Left colon (tissue), 2 donors: ENCODE data around the gene GPR157. TPM values are rescaled to one million over a fixed set of nuclear protein-coding genes. Genes with fewer than 3 reads are reported as not detected.
"Not testable (repeated sequence)": the region's sequence is repeated elsewhere in the genome, so short reads cannot be mapped to it uniquely, and the experiment has no call there.

Source experiments
- ATAC-seq: fragments of 200-7000 bp; cut with Tn5 transposase; one replicate; pipeline ENCODE4 v1.9.1; 2020; ENCODE audit warnings: mild to moderate bottlenecking, moderate library complexity
- DNase-seq, 2 donors: peaks; one replicate each; pipeline ENCODE4 v3.0.0-alpha.2; 2020
- intact Hi-C, 2 donors: fragments of 100-400 bp; cut with DNase I in 1 of 2; cut with micrococcal nuclease in 1 of 2; formaldehyde crosslinking; loops; one replicate each; pipeline versions ENCODE4 v1.11.2 to v1.14.0; 2022; cut with DNase I, micrococcal nuclease
- total RNA-seq, 2 donors: library from RNA; stranded (reverse); fragmentation: NEBNext Ultra II Directional; extraction: Animal tissue kit (Norgen Biotek cat#: 25700); gene quantifications; one replicate each; pipeline ENCODE4 v1.2.1, GENCODE V29; 2021
- donor health status: DM: no; HTN: no; CAD: no.
- donor health status: DM: yes; HTN: yes; CAD: no.

Gene GPR157
- total RNA-seq, 2 donors from 2014 or later = 9.1 to 14.2 TPM

DNA sequence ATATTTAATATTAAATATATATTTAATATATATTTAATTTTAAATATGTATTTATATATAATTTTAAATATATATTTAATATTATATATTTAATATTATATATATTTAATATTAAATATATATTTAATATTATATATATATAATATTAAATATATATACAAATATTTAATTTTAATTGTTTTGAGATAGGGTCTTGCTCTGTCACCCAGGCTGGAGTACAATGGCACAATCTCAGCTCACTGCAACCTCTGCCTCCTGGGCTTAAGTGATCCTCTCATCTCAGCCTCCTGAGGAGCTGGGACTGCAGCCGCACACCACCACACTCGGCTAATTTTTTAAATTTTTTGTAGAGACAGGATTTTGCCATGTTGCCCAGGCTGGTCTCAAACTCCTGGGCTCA lies 5.2 kb downstream of the GPR157 start:
- ATAC-seq, DNase-seq, intact Hi-C loops: not testable (repeated sequence)

DNA sequence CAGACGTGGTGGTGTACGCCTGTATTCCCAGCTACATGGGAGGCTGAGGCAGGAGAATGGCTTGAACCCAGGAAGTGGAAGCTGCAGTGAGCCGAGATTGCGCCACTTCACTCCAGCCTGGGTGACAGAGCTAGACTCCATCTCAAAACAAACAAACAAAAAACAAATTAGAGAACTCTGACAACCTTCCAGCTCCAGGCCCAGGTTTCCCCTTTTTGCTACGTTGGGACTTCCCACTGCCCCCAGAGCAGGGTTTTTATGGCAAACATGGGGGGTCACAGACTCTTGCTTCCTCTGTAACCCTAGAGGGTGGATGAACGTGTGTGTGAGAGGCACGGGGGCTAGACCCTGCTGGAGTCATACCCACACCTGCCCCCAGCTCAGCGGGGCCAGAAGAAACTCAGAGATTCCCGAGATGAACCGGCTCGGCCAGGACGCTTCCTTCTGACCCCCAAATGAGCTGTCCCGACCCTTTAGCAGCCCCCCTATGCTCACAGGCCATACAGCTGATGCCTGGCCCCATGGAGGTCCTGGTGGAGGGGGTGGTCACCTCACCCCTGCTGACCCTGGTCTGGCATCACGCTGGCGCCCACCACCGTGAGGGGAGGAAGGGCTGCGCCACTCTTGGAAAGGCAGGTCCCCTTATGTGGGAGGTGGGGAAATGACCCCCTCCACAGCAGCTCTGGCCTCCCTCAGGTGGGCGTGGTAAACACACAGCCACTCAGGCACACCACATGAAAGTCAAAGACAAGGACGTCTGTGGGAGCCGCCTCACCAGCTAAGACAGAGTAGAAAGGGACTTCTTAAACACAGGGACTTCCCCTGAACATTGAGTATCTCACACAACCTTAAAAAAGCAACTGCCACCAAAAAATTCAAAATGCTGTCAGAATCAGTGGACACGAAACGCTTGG lies 7.1 kb downstream of the GPR157 start:
- DNase-seq = no peak
- ATAC-seq = no peak
- intact Hi-C loops = no loop called here

GRCh38 chr1:9120312-9120958 lies 8.5 kb downstream of the GPR157 start:
- ATAC-seq = no peak
- intact Hi-C loops = no loop called here
- no peak for DNase-seq

DNA sequence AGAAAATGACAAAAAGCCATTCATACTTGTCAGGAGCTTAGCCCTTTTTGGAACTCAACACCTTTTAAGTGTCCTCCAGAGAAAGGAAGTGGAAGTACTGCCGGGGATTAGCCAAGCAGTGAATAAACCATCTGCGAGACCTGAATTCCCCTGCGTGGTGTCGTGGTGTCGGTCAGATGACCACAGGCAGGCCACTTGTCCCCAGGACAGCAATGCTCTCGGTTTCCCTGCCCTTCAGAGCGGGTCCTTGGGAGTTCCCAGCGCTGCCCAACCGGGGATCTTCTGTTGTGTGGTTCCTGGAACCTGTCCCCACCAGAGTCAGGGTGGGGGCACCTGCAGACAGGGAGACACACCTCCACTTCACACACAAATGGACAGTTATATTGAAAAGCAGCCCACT lies 9.2 kb downstream of the GPR157 start:
- no peak for ATAC-seq
- intact Hi-C loops = no loop called here
- no peak for DNase-seq

GRCh38 chr1:9118186-9118585 lies 10.7 kb downstream of the GPR157 start:
- ATAC-seq = no peak
- DNase-seq = no peak
- intact Hi-C loops = no loop called here

- peak; percentile 28 for ATAC-seq
- DNase-seq = no peak
- intact Hi-C loops = no loop called here
Measured at GRCh38 chr1:9115351-9116205, 13.3 kb downstream of the GPR157 start.

DNA sequence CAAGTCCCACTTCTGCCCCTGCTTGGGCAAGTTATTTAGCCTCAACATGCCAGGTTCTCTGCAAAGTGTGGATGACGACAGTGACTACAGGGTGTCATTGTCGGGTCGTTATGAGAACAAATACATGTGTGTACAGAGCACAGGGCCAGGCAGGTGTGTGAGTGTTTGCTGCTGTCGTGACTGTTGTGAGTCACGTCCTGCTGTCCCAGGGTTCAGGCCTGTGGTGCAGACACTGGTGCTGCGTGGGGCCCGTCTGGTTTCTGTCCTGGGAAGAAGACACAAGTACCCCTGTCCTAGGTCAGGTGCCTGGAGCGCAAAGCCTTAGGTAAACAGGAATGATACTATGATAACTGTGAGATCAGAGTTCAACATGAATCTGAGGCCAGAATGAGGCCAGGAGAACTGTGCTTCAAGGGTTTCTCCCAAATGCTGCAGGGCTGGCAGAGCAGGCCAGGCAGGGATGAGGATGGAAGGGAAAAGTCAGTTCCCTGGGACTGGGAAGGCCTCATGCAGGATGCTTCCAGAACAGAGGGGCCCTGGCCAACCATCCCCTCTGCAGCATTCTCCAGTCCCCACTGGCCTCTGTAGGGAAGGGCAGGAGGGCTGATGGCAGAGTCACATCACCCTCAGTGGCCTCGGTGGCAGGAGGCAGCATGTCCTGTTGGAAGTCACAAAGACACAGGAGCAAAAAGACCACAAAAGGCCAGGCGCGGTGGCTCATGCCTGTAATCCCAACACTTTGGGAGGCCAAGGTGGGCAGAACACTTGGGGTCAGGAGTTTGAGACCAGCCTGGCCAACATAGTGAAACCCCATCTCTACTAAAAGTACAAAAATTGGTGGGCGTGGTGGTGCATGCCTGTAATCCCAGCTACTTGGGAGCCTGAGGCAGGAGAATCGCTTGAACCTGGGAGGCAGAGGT lies 15.7 kb downstream of the GPR157 start:
- intact Hi-C loops = loop anchor here in 1 of 2 donors (5.0 kb wide), 1 partner anchor 79 kb away; no protein-coding TSS in a partner anchor
- peak; percentile 55 for ATAC-seq
- DNase-seq = no peak

- intact Hi-C loops = loop anchor here in 1 of 2 donors (5.0 kb wide), 1 partner anchor 80 kb away; no protein-coding TSS in a partner anchor
- ATAC-seq (no peak), DNase-seq (no peak)
Measured at GRCh38 chr1:9111957-9112356, 16.9 kb downstream of the GPR157 start.

DNA sequence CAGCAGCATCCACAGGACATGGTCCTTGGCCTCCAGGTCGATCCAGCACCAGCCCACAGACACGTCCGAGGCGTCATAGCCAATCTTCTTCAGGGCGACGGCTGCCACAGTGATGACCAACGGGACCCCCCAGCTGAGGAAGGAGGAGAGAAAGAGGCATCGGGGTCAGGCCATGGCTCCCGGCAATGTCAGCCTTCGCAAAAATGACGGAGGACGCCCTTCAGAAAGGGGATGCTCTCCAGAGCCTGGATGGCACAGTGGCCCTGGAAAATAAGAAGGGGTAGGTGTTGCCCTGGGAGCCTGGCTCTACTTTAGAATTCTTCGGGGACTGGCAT lies 17.6 kb downstream of the GPR157 start:
- DNase-seq = no peak
- no peak for ATAC-seq
- intact Hi-C loops = loop anchor here in 1 of 2 donors (5.0 kb wide), 1 partner anchor 81 kb away; no protein-coding TSS in a partner anchor

DNA sequence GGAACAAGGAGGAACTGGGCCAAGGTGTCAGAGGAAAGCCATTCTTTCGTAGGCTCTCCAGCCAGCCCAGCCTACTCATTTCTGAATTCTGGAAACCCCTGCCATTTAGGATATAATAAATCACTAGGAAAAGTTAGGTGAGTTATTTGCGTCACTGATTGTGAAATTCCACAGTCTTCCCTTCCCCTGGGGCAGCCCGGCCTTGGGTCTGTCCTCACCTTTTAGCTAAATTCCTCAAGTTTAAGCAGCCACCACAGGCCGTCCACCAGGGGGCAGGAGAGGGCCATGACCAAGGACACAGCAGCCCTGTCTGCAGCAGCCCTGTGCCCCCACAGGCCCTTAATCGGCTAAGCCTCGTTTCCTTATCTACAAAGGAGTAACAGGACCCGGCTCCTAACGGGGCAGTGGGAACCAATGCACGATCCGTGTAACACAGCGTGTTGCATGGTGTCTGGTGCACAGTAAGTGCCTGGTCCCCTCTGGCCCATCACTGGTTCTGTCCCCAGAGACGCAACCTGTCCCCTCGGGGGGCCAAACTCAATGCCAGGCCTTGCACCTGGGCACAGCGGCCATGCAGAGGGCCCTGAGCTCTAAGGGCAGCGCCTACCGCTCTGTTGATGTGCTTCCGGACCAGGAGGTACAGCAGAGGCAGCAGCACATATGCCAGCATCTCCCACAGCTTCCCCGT lies 18.1 kb downstream of the GPR157 start:
- peak; percentile 54 for ATAC-seq

DNA sequence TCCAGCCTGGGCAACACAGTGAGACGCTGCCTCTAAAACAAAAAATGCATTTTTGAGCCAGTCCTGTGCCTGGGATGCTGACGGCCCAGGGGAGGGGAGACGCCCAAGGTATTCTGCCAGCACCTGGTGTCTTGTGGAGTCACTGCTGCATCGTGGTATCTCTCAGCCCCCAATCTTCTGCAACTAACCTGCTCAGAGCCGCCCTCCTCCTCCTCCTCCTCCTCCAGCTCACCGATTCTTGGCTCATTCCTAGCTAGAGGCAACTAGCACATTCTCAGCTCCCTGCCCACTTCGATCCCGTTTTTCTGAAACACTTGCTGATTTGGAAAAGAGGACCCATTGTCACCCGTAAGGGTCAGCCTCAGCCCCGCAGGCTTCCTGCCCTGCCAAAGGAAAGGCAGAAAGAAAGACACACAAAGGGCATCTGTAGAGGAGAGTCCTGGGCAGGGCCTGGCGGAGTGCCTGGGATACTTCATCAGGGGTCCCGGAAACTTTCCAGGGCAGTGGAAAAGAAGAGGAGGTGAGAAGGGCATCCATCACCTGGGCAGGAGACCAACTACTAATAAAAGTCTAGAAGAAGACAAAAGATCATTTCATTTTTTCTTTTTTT lies 20.7 kb downstream of the GPR157 start:
- no peak for DNase-seq
- intact Hi-C loops = no loop called here
- no peak for ATAC-seq

More for the DNA sequence above, 18.1 kb downstream of the GPR157 start:
- DNase-seq = peak; percentile 82 to 92
- intact Hi-C loops = loop anchor here in 1 of 2 donors (5.0 kb wide), 1 partner anchor 81 kb away; no protein-coding TSS in a partner anchor

- intact Hi-C loops = no loop called here
- ATAC-seq = no peak
- no peak for DNase-seq
Measured at GRCh38 chr1:9107136-9107535, 21.8 kb downstream of the GPR157 start.

- DNase-seq (no peak), ATAC-seq (no peak)
- intact Hi-C loops = no loop called here
Measured at GRCh38 chr1:9106286-9106685, 22.6 kb downstream of the GPR157 start.

DNA sequence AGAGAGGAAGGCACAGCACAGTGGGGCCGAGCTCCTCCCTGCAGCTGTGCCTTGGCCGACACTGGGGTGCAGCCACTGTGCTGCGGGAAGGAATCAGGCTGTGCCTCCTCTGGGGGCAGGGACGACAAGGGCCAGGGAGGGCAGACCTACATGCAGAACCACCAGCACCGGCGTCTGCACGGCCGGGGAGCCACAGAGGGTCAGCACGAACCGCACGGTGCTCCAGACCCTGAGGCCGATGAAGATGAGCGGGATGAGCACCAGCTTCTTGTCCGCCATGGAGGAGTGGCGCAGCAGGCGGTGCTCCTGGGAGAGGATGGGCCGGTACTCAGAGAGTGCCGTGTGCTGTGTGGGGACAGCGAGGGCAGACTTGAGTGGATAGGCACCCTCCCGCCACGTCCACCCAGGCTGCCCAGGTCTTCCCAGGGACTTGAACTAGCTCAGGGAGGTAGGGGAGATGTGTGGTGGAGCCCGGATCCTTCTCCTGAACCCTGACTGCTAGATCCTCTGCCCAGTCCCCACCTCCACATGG lies 23.5 kb downstream of the GPR157 start:
- DNase-seq (no peak), ATAC-seq (no peak)
- intact Hi-C loops = no loop called here

GRCh38 chr1:9101510-9102146 lies 27.3 kb downstream of the GPR157 start:
- DNase-seq (peak in 1 of 2 donors; percentile 56), ATAC-seq (peak; percentile 91)
- intact Hi-C loops = no loop called here

DNA sequence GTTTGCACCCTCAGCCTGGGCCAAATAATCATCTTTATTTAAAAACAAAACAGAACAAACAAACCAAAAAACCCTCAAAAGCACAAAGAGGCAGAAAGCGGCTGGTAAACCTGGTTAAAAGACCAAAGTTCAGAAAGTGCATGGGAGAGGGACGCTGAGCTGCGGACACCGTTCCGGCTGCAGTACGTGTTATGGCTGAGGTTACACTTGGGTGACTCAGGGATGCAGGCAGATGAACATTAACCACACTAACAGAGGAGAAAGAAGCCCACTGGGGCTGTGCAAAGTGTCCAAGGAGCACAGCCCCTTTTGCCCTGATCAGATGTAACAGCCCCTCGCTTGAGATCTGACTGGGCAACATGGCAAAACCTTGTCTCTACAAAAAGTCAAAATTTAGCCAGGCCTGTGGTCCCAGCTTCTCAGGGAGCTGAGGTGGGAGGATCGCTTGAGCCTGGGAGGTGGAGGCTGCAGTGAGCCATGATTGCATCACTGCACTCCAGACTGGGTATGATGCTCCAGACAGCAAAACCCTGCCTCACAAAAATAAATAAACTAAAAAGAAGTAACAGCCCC lies 28.3 kb downstream of the GPR157 start:
- DNase-seq = no peak
- ATAC-seq = no peak
- intact Hi-C loops = no loop called here
